Hepatic stellate cell (primary cell): Measurements from ENCODE around the gene ELANE.
A peak's percentile ranks its signal among the peaks of the same experiment; 100 is the strongest.
"Not testable (repeated sequence)": the region's sequence is repeated elsewhere in the genome, so short reads cannot be mapped to it uniquely, and the experiment has no call there.

Experiments used
- DNase-seq: peaks from one replicate; pipeline ENCODE4 v3.0.0; 2011; ENCODE audit warnings: low spot score

ELANE gene

DNA sequence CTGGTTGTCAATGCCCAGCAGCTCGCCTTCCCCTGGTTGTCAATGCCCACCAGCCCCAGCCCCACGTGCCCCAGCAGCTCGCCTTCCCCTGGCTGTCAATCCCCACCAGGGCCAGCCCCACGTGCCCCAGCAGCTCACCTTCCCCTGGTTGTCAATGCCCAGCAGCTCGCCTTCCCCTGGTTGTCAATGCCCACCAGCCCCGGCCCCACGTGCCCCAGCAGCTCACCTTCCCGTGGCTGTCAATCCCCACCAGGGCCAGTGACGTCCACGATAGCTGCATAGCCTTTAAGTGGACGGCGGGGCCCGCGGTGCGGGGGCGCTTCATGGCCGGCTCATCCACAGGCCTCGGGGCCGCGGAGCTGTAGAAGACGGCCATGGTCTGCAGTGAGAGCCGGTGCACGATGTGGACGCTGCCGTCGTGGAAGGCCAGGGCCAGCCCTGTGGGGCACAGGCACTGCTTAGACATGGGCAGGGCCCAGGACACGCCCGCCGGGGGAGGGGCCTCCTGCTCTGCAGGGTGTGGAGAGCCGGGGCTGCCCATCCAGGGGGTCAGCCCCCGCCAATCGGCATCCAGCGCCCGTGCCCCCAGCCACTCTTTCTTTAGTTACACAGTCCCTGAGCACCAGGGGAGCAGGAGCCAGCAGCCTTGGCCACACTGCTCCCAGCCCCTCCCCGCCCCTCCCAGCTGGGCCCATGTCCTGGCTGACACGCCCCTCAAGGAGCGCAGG lies 27.8 kb downstream of the ELANE start:
- DNase-seq = no peak

- DNase-seq = no peak
Observed at GRCh38 chr19:881385-882071, 29.4 kb downstream of the ELANE start.

DNA sequence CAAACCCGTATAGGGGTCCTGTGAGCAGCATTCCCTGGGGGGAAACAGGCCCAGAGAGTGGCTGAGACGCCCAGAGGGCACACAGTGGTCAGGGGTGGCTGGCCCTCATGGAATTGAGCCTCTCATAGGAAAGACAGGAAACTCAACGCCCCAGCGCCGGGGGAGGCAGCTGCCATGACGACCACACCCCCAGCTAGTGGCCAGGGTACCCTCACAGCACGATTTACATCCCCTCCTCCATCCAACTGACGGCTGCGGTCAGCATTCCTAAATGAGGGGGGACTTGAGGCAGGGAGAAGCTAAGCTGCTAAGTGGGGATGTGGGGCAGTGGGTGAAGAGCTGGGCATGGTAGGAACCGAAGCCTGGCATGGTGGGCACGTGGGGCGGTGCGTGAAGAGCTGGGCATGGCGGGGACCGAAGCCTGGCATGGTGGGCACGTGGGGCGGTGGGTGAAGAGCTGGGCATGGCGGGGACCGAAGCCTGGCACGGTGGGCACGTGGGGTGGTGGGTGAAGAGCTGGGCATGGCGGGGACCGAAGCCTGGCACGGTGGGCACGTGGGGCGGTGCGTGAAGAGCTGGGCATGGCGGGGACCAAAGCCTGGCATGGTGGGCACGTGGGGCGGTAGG lies 30.9 kb downstream of the ELANE start:
- DNase-seq = no peak

GRCh38 chr19:883661-884211 lies 31.6 kb downstream of the ELANE start:
- DNase-seq = no peak

DNA sequence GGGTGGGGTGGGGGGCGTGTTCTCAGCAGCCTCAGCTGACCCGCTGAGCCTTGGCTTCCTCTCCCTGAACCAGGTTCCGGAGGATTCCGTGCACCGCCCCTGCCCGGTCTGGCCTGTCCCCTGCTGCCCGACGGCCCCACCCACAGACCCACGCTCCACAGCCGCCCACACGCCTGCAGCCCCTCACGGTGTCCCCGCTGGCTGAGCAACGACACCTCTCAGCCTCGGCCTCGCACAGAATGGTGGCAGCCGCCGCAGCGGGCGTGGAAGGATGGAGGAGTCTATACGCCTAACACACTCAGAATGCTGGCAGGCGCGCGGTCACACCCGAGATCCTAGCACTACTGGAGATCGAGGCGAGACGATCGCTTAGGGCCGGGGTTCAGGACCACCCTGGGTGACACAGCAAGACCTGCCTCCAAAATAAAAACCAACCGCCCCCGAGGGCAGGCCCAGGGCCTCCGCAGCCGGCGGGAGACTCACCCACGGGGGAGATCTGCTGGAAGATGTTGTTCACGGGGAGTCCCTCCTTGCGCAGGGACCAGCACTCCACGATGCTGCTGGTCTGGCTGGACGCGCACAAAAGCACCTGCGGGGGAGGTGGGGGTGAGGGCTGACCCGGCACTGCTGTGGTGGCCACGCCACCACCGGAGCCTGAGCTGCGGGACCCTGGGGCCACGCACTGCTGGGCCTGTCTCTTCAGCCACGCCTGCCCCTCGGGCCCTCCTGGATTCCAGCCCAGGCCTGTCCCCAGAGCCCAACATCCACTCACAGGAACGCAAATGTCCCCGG lies 32.5 kb downstream of the ELANE start:
- no peak for DNase-seq

- DNase-seq = no peak
Observed at GRCh38 chr19:885536-886224, 33.6 kb downstream of the ELANE start.

GRCh38 chr19:887072-887471 lies 35.0 kb downstream of the ELANE start:
- no peak for DNase-seq

DNA sequence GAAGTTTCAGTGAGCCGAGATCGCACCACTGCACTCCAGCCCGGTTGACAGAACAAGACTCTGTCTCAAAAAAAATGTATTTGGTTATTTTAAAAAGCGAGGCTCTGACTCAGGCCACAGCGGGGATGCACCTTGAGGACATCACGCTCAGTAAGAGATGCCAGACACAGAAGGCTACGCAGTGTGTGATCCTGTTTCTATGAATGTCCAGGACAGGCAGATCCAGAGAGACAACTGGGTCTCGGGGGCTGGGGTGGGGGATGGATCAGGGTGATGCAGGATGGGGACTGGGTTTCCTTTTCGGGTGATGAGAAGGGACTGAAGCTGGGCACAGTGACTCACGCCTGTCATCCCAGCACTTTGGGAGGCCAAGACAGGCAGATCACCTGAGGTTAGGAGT lies 35.5 kb downstream of the ELANE start:
- DNase-seq = no peak

DNA sequence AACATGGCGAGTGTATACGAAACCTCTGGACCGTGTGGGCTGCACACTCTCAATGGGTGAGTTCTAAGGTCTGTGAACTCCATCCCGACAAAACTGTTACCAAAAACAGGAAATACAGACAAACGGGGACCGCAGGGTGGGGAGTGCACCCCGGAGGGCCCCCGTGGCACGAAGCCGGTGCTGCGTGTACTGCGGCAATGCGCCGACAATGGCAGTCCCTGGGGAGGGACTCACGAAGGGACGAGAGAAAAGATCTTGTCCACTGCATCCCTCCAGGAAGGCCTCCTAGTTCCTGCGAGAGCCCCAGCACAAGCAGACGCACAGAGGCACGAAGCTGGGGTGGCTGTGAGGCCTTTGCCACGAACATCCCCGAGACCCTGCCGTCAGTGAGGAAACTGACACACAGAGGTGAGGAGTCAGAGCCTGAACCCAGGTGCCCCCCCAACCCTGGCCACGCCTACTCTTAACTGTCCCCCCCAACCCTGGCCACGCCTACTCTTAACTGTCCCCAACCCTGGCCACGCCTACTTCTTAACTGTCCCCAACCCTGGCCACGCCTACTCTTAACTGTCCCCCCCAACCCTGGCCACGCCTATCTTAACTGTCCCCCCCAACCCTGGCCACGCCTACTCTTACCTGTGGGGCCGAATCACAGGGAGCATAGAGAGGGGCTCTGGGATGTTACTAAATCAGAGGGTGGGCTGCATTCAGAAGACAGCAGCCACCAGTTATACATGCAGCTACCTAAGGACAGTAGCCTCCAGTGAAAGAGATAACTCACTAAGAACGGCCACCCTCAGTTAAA lies 36.7 kb downstream of the ELANE start:
- DNase-seq = no peak

GRCh38 chr19:889662-890295 lies 37.7 kb downstream of the ELANE start:
- no peak for DNase-seq

DNA sequence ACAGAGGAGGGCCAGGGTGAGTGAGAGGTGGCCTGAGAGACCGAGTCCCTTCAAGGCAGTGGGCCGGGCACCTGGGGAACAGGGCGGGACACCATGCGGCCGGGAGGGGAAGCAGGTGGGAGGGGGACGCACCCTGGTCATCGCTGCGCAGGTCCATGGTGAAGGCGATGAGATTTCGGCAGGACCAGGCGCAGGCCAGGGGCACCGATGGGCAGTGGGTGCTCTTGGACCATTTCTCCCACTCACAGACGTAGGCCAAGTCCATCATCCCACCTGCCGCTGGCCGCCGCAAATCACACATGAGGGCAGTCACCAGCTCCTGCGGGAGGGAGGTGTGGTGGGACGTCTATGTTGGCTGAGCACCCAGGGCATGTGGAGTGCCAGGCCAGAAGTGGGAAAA lies 38.7 kb downstream of the ELANE start:
- DNase-seq = no peak

GRCh38 chr19:891421-892200 lies 39.5 kb downstream of the ELANE start:
- not testable (repeated sequence) for DNase-seq

- DNase-seq = peak; percentile 59
Observed at GRCh38 chr19:892243-892893, 40.3 kb downstream of the ELANE start.

DNA sequence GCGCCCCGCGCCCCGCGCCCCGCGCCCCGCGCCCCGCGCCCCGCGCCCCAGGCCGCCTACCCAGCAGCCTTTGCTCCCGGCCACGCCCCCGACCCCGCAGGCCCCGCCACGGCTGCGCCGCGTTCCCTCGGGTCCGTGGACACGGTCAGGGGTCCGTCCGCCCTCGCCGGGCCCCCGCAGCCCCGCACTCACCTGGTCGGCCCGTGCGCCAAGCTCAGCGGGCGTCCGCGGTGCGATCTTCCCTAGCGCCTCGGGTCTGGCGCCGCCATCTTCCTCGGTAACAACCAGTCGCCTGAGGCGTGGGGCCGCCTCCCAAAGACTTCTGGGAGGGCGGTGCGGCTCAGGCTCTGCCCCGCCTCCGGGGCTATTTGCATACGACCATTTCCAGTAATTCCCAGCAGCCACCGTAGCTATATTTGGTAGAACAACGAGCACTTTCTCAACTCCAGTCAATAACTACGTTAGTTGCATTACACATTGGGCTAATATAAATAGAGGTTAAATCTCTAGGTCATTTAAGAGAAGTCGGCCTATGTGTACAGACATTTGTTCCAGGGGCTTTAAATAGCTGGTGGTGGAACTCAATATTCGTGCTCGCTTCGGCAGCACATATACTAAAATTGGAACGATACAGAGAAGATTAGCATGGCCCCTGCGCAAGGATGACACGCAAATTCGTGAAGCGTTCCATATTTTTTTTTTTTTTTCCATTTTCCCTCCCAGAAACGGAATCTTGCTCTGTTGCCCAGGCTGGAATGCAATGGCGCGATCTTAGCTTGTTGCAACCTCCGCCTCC lies 41.0 kb downstream of the ELANE start, which contains the start of the genes MED16 and RNU6-9:
TSS of gene MED16 (minus strand) at position 294 of the 796 bp plus-strand sequence. CDS start 2,056 bp downstream, outside the sequence.
TSS of gene RNU6-9 (plus strand) at position 591 of the 796 bp plus-strand sequence.
- peak; percentile 99 for DNase-seq

- no peak for DNase-seq
Observed at GRCh38 chr19:896434-896833, 44.3 kb downstream of the ELANE start.

GRCh38 chr19:896999-897398 lies 44.9 kb downstream of the ELANE start:
- DNase-seq = no peak

- no peak for DNase-seq
Observed at GRCh38 chr19:897442-898039, 45.4 kb downstream of the ELANE start.
